ENCODE data around the gene PBX1. TPM values are rescaled to one million over a fixed set of nuclear protein-coding genes. Genes with fewer than 3 reads are reported as not detected.

The PBX1 gene
- total RNA-seq, 1 experiment from 2014 or later = 84.8 TPM

- DNase-seq (ENCODE audit: extremely low read depth, low read depth) = no peak
These were observed 4.0 kb downstream of the PBX1 start for GRCh38 chr1:164562947-164563520.

GRCh38 chr1:164563721-164564360, 4.9 kb downstream of the PBX1 start:
- no peak for DNase-seq (ENCODE audit: extremely low read depth, low read depth)

- DNase-seq (ENCODE audit: extremely low read depth, low read depth) = no peak
These were observed 5.4 kb downstream of the PBX1 start for GRCh38 chr1:164564378-164564777.

- no peak for DNase-seq (ENCODE audit: extremely low read depth, low read depth)
These were observed 6.4 kb downstream of the PBX1 start for GRCh38 chr1:164565357-164565756.

- DNase-seq (ENCODE audit: extremely low read depth, low read depth) = no peak
These were observed 8.8 kb downstream of the PBX1 start for GRCh38 chr1:164567774-164568173.

- DNase-seq (ENCODE audit: extremely low read depth, low read depth) = no peak
These were observed 10.3 kb downstream of the PBX1 start for GRCh38 chr1:164569241-164569640.

- no peak for DNase-seq (ENCODE audit: extremely low read depth, low read depth)
These were observed 10.9 kb downstream of the PBX1 start for GRCh38 chr1:164569866-164570265.

DNA sequence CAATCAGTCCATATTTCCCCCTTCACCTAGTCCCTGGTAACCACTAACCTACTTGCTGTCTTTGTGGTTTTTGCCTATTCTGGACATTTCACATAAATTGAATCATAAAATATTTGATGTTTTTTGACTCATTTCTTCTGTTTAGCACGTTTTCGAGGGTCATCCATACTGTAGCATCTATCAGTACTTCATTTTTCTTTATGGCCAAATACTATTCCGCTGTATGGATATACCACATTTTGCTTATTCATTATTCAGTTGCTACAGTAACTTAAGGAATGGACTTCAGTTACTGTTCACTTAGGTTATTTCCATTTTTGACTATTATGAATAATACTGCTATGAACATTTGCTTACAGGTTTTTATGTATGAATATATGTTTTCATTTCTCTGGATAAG, 12.3 kb downstream of the PBX1 start:
- DNase-seq (ENCODE audit: extremely low read depth, low read depth) = no peak

DNA sequence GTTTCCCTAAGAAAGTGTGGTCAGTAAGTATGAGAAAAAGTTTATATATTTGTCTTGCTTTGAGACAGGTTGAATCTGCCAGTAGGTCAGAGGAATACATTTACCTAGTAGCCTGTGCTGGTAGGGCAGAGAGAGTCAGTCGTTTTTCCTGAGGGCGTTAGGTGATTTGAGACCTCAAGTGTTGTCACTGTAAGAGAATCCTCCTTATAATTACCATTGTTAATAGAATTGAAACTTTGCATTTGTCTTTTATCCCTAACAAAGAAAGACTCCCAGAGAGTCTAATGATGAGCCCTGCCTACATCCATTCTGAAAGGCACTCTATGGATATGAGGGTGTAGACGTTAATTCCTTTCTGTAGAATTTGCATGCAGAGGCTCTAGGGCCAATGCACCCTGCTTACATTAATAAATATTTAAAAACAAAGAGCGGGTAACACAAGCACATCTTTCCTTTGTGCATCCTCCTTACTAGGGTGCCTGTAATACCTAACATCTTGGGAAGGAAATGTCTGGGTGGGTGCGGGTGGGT, 16.4 kb downstream of the PBX1 start:
- DNase-seq (ENCODE audit: extremely low read depth, low read depth) = no peak

DNA sequence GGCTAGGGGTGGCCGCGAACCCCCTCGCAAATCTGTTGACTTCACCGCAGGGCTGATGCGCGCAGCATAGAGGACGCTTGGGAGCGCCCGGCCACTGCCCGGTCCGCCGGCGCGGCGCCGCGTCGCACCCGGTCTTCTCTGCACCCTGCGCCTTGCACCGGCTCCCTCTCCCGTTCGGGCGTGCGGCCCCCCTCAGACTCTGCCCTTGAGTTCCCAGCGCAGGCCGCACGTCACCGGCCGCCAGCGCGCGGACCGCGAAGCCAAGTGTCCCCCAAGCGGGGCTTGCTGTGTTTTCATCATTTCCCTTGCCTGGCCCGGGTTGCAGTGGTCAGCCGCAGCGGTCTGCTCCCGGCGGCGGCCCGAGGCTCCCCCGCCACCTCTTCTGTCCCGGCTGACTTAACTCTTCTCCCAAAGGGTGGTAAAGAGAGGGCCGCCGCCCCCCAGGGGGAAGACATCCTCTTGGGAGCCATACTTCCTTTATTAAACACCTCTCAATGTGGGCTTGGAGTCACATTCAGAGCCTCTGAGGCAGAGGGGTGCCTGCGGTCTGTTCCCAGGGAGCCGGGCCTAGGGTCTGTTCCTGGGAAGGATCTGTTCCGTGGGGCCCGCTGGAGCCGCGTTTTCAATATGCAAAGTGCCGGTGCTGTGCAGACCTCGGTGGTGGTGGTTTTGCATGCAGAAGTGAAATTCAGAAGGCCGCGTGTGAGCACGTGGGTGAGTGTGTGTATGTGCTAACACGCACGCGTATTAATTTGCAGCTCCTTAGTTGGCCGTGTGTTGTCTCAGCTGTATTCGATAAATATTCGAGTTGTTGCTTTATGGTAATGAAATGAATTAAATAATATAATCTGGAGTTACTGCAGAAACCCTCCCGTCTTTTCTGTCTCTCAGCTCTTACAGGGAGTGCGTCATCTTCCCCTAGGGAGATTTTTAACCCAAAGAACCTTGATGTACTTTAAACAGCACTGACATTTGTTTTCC, 17.6 kb downstream of the PBX1 start:
- no peak for DNase-seq (ENCODE audit: extremely low read depth, low read depth)

- DNase-seq (ENCODE audit: extremely low read depth, low read depth) = no peak
These were observed 18.3 kb downstream of the PBX1 start for GRCh38 chr1:164577291-164577690.

DNA sequence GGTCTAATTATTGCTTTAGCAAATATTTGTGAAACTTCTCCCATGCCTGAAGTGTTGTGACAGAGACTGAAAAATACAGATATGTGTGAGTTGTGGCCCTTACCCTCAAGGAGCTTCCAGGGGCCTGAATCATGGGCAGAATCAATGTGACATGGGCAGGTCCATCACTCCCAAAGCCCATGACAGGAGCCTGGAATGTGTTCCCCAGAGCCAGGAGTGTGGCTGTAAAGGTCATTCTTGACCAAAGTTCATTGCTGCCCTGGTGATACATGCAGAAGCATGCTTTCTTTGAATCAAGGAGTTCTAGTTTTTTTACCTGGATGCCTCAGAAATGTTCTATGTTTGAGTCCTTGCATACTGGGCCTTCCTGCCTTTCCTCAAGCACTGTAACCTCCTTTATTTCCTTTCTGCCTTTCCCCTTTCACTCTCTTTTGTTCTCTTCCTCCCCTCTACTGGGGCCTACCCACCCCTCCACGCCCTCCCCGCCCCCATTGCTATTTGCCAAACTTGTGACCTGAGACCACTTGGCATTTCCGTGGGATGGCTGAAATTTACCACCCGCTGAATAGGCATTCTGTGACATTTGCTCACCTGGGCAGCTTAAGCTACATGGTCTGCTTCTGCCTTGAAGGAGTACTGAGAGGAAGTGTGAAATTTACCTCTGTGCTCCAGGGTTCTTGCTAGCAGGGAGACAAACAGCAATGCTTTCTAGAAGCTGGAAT, 19.7 kb downstream of the PBX1 start:
- no peak for DNase-seq (ENCODE audit: extremely low read depth, low read depth)

GRCh38 chr1:164579381-164579780, 20.4 kb downstream of the PBX1 start:
- DNase-seq (ENCODE audit: extremely low read depth, low read depth) = no peak

DNA sequence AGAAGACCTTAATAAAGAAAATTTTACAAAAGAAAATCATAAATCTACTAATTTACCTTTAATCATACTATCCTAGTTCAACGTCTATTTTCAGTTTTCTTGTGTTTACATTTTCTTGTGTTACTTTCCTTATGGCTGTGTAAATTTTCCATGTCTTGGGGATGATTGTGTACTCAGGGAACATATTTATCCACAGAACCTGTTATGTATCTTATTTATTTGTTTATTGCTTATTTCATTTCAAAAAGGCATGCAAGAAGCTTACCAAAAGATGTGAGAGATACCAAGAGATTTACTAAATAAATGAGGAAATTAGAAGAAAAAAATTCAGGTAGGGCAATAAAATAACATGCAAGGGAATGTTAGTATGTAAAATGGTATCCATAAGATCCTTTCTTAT, 22.8 kb downstream of the PBX1 start:
- no peak for DNase-seq (ENCODE audit: extremely low read depth, low read depth)

DNA sequence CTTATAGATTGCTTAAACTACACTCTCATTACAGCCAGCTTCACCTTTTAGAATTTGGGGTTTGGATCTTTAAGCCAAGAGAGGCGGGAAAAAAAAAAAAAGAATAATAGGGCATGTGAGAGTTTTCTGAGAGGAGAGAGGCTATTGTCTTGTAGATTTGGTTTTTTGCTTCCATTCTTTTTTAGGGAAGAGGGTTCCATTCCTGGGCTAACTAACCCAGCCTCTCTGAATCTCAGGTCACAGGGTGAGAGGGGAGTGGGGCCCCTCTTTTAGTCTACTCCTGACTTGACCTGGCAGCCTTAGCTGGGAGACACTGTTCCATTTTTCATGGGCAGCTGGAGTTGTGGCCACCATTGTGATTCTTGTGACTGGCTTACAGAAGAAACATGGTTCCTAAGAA, 24.2 kb downstream of the PBX1 start:
- DNase-seq (ENCODE audit: extremely low read depth, low read depth) = no peak

DNA sequence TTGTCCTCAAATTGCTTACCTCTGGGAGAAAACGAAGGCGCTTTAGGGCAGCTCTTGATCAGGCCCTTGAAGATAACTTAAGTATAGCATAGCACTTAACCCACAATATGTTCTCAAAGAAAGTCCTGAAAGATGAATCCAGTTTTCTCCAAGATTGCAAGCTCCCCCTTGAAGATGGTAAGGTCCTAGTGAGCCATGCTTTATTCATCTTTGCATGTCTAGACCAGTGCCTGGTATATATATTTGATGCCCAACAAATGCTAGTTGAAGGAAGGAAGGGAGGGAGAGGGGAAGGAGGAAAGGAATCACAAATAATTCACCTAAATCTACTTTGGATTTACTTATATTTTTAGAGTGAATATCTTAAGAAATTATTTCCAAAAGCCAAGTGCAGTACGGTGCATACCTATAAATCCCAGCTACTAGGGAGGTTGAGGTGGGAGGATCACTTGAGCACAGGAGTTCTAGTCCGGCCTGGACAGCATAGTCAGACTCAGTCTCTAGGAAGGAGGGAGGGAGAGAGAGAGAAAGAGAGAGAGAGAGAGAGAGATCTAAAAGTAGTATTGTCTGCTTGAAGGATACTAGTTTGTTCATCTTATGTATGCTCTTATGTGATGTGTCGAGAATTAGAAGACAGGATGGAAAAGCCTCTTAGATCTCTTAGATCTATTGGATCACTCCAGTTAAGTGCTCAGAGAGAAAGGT, 25.0 kb downstream of the PBX1 start:
- DNase-seq (ENCODE audit: extremely low read depth, low read depth) = no peak

DNA sequence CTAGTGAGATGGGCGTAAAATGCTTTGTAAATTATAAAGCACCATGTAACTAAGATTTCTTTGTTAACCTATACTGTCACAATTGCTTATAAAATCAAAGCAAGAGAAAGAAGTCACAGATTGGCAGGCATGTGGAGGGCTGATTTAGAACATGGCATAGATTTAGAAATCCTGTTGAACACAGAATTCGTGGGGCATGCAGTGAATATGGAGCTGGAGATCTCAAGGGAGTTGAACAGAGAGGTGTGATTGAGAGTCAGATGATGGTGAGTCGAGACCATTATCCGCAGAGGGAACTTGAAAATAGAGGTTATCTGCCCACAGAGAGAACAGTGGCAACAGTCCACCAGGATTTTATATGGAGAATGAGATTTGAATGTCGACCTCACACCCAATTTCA, 27.6 kb downstream of the PBX1 start:
- DNase-seq (ENCODE audit: extremely low read depth, low read depth) = no peak

DNA sequence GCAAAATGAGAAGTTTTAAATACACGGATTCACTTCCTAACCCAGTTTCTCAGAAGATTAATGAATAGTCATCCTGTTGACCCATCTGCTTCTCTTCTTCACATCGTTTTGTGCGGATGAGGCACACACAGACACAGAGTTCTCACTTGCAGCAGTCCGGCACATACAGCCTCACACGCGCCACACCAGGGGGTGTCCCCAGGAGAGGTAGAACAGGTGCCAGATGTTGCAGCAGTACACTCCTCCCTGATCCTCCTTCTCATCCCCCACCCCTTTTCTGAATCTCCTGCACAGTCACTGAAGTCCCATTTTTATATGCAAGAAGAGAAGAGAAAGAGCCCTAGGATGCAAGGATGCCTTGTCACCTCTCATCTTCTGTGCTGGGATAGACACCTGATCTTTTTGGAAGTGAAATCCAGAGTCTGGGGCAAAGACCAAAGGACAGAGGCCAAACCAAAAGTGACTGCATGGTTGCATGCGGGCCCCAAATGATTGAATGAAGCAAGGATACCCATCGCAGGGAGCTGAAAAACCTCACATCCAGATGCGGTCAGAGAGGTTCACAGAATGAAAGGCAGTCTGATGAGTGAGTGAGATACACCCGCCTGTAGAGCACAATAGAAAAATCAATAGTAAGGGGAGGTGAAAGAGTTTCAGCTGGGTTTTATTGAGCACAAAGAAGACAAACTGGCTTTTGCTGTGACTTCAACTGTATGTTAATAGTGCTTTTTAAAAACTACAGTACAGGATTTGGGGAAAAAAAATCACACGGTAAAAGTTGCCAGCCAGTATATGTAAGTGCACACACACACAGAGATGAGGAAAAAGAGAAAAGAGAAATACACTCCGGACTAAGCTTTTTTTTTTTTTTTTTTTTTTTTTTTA, 28.9 kb downstream of the PBX1 start:
- DNase-seq (ENCODE audit: extremely low read depth, low read depth) = no peak

Measured in NCI-H460 (cell line).